GM21381 (cell line): Measurements from ENCODE around the gene FBLN2.

ENCODE experiments used
- ATAC-seq: cut with Tn5 transposase; IDR thresholded peaks from one replicate; pipeline ENCODE4 v1.9.1; 2021; ENCODE audit warnings: mild to moderate bottlenecking, moderate library complexity; ENCODE audit not compliant: unreplicated experiment

Gene FBLN2

DNA sequence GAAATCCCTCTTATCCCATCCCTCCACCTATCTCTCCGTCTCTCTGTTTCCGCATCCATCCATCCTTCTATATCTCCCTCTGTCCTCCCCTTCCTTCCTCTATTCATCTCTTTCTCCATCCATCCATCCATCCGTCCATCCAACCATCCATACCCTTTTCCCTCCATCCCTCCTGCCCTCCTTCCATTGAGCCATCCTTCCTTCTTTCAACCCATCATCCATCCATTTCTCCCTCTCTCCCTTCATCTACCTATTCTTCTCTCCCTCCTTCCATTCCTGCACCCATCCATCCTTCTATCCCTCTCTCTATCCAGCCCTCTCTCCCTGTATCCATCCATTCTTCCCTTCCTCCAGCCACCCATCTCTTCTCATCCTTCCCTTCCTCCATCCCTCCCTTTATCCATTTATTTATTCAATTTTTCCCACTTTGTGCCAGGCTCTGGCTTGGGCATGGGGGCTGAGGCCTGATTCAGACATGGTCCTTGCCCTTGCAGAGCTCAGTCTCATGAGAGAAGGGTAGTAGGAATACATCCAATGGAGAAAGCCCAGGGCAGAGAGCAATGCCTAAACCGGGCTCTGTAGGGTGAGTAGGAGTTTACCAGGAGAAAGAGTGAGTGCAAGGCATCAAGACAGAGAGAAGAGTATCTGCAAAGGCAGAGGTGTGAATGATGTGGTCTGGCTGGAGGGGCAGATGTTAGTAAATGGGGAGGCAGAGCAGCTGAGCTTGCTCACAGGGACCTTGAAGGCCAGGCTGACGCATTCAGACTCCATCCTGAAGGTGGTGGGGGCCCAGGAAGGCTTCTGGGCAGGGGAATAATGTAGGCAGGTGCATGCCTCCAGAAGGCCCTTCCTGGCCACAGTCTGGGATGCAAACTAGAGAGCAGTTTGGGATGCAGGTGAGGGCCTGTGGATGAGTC is 19.5 kb upstream of the FBLN2 start:
- ATAC-seq = no peak

DNA sequence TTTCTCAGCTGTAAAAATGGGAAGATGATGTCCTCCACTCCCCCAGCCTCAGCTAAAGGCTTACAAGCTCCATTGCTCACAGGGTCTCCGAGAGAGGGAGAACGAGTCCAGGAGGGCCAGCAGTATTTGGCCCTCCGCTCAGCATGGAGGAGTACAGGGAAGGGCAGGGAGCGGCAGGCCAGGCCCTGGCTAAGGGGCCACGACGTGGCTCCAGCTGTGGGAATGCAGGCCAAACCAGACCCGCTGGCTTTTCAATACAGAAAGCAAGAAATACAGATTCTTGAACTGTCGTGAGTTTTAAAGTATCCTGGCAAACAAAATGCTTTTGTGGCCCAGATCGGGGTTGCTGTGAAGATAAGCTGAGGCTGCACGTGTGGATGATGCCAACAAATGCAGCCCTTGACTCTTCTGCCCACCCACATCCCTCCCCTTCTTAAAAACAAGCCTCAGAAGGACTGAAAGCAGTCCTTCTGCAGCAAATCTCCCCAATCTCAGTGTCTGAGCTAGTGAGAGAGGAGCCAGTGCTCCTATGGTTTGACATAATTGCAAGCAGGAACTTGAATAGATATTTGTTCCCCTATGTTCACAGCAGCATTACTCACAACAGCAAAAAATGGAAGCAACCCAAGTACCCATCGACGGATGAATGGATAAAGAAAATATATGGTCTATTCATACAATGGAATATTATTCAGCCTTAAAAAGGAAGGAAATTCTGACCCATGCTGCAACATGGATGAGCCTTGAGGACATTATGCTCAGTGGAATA is 18.5 kb upstream of the FBLN2 start:
- ATAC-seq = no peak

DNA sequence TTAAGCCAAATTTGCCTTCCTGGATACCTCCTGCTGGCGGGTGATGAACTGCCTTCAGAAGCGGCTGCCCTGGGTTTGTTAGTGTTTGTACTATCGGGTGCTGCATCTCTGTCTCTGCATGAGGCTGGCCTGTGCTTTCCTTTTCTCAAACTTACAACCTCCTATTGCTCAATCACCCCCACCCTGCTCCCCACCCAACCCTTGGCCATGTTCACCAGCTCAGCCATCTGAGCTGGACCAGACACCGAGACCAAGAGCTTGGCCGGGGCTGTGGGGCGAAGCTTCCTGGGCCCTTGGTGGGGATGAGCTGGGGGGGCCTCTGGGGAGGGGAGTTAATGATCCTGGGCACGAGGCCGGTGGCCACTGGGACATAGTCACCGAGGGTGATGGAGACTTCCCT is 16.8 kb upstream of the FBLN2 start:
- no peak for ATAC-seq

DNA sequence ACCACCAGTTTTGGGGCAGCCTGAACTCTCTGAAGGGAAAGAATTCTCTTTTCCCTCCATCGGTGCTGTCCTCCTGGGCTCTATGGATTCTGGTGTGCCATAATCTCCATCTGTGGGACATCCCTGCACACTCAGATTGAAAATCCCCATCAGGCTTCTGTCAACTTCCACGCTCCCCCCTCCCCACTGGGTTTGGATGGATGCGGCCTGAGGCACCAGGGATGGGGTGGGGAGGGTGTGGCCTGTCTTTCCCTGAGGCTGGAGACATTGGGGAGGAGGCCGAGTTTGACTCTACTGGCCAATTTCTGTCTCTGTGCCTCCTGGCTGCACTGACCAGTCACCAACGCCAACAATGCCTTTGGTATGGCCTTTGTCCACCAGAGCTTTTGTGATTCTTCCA is 16.3 kb upstream of the FBLN2 start:
- ATAC-seq = no peak

DNA sequence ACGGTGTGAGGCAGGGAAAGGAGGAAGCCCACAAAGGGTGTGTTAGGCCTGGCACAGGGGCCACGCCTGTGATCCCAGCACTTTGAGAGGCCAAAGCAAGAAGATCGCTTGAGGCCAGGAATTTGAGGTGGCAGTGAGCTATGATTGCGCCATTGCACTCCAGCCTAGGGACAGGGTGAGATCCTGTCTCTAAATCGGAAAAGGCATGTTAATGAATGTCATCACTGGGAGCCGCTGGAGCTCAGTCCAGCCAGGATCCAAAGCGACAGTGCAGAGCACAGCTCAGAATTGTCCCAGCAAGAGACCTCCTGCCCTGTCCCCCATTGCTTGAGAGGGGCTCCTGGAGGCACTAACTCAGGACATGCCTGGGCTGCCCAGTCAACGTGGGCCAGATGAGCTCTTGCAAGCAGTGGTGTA is 15.0 kb upstream of the FBLN2 start:
- ATAC-seq = no peak

DNA sequence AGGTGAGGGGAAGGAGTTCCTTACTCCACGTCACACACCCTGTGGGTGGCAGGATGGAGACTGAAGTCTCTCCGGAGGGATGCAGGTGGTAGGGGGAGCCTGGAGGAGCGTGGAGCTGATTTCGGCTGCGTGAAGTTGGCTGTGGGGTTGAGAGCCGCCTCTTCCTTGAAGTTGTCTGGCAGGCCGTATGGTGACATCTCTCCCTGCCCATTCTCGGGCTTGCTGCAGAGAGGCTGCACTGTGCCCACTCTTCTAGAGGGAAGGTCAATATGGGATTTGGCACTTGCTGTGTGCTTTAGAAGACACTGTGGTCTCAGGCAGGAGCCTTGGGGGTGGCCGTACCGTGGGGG is 13.4 kb upstream of the FBLN2 start:
- ATAC-seq = no peak

DNA sequence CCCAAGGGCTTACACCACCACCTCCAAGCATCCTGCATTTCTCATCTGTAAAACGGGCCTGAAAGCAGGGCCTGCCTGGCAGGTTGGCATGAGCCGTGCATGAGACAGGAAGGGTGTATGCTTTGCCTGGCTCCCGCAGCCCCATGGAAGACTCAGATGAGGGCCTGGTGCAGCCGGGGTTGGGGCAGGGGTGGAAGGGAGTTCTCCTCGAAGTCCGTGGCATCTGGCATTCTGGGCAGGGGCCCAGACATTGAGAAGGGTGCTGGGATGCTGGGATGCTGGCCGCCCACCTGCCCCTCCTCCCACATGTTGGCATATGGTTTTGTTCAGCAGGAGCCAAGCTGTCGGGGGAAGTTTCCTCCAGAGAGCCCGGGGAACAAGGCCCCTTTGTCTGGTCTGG is 13.0 kb upstream of the FBLN2 start:
- ATAC-seq = no peak

DNA sequence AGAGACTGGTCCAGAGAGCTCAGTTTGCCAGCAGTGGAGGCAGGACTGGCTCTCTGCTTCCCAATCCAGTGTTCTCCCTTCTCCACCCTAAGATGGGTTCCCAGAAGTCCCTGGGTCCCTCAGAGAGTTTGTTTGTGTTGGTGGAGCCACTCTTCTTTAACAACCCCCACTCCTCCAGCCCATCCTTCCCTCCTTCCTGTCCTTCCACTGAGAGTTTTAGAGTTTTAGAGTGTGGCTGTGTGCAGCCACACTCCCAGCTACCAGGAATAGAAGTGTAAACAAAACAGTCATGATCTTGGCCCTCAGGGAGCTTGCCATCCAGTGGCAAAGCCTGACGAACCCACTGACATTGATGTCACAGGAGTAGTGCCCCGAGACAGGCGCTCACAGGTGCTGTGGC is 12.5 kb upstream of the FBLN2 start:
- ATAC-seq = no peak

DNA sequence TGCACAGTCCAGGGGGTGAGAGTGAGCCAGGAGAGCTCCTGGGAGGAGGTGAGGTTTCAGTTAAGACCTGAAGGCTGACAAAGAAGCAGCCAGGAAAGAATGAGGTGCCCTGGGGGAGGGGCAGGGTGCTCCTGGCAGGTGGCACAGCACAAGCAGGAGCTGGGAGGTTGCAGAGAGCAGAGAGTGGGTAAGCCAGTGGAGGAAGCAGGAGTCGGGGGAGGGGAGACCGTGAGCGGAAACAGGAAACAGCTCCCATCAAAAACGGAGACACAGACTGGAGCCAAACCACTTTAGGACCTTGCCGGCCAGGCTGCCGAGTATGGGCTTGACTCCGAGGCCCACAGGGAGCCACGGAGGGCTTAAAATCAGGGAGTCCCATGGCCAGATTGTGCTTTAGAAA is 12.1 kb upstream of the FBLN2 start:
- ATAC-seq = no peak

DNA sequence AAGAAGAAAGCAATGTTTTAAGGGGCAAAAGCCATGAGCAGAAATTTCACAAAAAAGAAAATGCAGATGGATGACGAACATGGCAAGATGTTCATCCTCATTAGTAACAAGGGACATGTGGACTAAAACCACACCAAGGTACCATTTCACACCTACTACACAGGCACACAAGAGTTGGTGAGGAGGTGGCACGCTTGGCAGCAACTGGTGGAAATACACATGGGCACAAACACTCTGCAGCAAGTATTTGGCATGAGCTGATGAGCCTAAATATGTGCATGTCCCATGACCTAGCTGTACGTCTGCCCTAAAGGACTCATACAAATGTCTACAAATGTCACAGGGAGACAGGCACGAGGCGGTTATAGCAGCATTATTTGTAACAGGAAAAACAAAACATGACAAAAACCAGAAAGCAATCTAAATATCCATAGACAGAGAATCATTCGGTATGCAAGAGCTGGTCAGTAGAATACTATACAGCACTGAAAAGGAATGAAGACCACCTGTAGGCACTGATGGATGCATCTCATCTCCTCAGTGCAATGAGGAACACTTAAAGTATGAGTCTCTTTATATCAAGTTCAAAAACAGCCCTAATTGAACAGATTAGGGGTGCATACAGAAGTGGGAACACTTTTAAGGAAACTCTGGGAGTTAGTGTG is 11.5 kb upstream of the FBLN2 start:
- no peak for ATAC-seq

DNA sequence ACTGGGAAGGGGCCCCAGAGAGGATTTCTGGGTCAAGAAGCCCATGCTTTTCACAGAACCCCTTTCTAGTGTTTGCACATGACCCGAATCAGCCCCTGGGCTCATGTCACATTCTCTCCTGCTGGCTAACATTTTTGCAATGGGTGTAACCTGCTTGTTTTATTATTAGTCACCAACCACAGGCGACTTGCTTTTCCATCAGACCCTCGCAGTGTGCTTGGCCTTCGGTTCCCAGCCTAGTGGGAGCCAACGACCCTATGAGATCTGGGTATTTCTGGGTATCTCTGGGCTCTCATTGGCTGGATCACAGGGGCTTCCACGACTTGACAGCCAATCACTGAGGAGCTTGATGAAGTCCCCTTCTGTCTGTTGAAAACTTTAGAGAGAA is 11.0 kb upstream of the FBLN2 start:
- ATAC-seq = no peak

DNA sequence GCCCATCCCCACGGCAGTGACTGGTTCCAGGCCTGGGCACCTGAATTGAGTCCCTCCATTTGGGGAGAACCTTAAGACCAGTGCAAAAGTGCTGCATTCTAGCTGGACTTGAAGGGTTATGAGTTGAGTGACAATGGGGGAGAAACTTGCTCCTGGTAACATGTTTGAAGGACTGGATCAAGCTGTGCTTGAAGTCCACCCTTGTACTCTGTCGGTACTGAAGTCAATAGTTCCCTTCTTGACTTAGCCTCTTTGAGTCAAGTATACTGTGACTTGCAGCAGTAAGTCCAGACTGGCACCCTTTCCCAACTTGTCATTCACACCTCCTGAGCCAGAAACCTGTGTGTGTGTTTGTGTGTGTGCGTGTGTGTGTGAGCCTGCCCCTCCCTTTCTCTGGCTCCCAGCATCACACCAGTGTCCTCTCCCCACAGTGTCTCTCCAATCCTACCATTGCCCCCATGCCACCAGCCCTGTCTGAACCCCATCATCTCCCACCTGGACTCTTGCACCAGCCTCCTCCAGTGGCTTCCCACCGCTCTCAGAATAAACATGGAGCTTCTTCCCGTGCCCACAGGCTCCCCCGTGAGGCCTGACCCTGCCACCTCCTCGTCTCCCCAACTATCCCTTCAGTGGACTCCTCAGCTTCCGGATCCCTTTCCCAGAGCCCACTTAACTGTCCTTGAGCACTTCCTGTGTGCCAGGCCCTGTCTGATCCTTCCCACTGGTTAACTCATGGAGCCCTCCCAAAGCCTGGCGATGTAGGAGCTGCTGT is 10.2 kb upstream of the FBLN2 start:
- ATAC-seq = no peak

DNA sequence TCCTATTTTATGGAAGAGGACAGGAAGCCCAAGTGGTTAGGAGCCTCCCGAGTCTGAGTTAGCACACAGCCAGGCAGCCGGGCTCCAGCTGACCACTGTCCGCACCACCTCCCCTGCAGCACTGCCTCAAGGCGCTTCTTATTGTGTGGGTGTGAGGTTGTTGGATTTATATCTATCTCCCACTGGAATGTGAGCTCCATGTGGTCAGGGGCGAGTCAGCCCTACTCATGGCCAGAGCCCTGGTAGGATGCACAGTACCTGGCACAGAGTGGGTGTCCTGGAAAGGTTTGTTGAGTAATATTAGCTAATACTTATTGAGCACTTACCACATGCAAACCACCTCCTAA is 9.7 kb upstream of the FBLN2 start:
- no peak for ATAC-seq

DNA sequence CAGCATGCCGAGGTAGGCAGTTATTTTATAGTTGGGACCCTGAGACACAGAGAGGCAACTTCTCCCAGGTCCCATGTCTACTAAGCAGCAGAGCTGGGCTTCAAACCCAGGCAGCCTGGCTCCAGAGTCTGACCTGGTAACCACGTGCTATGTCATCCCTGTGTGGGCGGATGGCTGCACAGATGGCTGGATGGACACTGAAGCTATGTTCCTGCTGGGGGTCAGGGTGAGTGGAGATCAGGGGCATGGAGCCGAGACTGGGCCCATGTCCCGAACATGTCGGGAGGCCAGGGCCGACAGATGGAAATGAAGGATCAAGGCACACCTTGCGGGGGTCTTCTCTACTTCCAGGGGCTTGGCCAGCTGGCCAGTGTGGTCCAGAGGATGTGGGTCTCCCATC is 9.3 kb upstream of the FBLN2 start:
- no peak for ATAC-seq

DNA sequence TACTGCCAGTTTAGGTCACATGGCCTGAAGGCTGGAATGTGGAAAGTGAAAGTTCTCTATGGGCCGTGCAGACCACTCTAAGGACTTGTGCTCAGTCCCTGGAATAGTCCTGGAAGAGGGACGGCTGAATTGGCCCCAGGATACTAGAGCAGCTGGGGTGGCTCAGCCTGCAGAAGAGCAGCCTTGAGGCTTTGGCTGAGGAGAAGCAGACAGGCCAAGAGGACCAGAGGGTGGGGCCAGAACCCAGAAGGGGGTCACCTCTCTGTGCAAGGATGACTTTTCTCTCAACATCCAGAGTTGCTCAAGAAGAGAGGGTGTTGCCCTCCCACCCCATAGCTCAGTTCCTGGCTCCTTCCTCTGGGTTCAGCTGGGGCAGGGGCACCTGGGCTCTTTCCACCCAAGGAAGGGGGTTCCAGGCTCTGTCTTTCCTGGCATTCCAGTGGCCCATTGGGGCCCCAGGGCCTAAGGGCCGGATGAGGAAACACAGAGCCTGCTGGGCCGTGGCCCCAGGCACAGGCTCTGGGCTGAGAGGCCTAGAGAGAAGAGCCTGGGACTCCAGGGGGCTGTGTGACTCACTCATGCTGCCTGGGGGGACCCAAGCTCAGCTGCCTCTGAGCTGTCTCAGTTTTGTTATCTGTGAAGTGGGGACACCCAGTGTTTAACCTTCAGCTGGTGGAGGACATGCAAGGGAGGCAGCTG is 8.5 kb upstream of the FBLN2 start:
- no peak for ATAC-seq

DNA sequence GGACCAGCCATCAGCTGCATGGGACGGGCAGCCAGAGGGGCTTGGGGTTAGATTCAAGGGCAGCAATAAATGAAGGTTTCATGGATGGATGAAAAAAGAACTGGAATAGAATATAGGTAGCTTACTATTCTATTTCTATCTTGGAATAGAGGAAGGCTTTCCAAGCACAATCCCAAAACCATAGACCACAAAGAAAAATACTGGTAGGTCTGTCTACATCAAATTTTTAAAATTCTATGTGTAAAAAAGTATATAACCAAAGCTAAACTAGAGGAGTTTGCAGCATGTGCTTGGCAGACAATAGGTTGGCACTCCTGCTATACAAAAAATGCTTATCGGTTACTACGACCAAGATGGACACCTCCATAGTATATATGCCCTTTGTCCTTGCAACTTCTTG is 7.2 kb upstream of the FBLN2 start:
- ATAC-seq = no peak

DNA sequence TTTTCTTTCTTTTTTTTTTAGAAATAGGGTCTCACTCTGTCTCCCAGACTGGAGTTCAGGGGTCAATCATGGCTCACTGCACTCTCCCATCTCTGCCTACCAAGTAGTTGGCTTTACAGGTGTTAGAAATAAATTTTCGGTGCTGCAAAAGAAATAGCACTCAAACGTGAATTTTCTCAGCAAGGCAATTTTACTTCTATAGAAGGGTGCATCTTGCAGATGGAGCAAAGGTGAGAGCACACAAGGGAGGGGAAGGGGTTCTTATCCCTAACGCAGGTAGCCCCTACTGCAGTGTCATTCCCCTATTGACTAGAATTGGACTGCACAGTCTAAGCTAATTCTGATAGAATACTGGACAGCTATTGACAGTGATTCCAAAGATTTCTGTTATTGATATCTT is 6.8 kb upstream of the FBLN2 start:
- no peak for ATAC-seq

DNA sequence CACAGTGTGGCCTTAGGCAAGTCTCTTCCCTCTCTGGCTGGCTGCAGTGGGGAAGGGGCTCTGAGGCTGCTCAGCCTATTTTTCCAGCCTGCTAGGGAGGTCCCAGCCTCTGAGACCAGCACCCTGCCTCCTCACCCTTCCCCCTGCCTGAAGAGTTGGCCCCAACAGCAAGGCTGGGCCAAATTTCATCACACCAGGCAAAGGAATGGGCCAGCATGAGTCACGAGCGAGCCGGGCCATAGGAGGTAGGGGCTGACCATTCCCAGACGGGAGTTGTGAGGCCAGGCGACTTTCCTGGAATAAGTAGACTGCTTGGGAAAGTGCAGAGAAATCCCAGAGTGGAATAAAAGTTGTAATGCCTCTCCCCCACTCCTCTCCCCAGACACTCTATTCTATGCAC is 5.7 kb upstream of the FBLN2 start:
- ATAC-seq = no peak

DNA sequence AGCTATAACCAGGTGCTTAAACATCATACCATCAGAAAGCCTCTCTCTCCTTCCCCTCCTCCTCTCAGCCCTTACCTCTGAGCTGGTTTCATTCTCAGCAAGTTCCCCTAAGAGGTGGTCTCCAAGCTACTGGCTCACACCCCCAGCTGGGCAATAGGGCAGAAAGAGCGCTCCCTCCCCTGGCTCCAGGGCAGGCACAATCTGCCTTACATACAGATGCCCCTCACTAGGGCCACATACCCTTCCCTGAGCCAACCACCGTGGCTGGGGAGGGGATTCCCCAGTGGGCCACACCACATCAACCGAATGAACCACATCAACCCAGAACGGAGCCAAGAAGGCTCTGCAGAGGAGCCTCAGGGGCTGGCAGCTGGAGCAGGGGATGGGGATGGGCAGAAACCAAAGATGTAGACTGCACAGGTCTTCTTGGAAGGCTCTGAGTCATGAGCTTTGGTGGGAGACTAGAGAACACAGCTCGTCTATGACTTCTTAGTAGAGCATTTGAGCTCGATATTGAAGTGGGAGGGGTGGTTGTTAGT is 4.6 kb upstream of the FBLN2 start:
- no peak for ATAC-seq

DNA sequence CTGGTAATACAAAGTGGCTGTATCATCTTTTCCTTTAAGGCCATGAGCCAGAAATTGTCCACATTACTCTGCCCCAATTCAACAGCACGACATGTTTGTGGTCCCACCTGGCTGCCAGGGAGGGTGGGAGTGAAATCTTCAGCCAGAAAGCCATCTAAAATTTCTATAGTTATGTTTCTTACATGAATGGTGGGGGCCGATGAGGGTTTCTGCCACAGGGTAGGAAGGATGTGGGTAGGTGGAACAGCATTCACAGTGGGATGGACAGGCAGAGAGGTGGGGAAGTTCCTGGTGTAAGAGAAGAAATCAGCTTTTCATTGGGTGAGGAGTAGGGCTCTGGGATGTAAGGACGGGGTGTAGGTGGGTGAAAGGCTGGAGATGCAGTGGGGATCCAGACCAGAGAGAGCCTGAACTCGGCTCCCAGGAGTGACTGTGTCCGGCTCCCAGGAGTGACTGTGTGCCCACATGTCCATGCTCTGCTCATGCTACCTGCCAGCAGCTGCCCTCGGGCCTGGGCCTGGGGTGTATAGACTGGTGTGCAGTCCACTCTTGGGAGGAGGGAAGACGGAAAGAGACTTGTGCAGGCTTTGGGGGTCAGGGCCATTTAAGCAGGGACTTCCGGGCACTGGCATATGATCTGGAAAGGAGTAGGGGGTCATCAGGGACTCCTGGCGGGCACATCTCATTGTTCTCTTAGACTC is 3.8 kb upstream of the FBLN2 start:
- no peak for ATAC-seq
